ENCODE results near the gene SLC1A2. TPM values are rescaled to one million over a fixed set of nuclear protein-coding genes. Genes with fewer than 3 reads are reported as not detected.

Gene SLC1A2
- total RNA-seq, 1 donor from 2014 or later = not detected

DNA sequence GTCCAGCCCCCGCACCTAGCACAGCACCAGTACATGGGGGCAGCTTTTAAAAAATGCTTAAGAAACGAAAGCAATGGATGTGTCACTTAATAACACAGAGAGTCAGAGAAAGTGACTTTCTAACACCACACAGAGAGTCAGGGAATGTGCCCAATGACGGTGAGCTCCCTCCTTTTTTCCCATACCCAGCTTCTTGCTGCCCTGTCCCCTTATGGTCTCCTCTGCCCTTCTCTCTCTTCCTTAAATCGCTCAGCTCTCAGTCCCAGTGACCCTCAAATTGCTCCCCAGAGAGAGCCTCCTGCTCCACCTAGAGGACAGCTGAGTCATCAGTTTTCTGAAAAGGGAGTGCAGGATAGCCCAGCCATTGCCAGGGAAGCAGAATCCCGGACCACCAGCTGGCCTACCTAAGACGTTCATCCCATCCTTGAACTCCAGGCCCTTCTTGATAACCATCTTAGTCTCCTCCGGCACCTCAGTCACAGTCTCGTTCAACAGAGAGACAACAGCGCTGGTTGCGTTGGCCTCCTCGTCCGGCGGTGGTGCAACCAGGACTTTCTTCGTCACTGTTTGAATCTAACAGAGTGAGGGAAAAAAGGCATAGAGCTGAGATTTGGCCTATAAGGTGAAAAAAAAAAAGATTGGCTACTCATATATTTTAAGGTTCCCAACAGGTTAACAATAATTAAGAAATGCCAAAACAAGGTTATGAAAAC lies 113.5 kb downstream of the SLC1A2 start:
- DNase-seq (ENCODE audit: low read depth, low spot score) = no peak

DNA sequence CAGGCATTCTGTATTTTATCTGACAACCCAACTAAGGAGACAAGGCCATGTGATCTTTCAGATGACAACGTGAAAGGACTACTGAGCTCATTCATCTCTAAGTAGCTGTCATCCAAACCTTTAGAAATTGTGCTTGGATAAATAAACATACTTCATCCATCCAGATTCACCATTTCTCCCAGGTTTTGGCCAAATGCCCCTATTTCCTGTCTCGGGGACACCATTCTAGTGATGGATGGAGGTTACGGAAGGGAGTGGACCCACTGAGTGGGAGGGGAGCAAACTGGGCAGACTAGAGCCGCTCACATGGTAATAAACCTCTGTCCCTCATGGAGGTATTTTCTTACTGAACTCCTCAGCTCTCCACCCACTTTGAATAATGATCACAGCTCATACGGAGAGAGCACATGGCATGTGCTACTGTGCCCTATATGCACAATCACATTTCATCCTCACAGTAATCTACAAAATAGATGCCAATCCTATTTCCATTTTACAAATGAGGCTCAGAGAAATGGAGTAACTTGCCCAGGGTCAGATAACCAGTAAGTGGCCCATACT lies 114.4 kb downstream of the SLC1A2 start:
- DNase-seq (ENCODE audit: low read depth, low spot score) = no peak

DNA sequence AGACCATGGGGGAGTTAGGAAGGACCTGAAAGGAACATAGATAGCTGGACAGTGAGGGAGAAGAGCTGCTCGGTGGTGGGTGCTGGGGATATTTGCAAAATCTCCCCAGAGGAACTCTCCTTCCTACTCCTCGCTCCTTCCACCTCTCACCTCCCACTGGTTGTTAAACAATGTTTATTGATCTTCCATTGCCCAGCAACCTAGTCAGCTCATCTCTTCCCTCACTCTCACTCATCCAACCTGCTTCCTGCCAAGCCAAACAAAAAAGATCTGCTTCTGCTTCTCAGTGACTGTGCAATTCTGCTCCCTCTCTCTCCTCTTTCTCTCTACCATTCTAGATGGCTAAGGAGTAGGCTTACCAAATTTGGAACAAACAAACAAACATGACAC lies 115.0 kb downstream of the SLC1A2 start:
- no peak for DNase-seq (ENCODE audit: low read depth, low spot score)

DNA sequence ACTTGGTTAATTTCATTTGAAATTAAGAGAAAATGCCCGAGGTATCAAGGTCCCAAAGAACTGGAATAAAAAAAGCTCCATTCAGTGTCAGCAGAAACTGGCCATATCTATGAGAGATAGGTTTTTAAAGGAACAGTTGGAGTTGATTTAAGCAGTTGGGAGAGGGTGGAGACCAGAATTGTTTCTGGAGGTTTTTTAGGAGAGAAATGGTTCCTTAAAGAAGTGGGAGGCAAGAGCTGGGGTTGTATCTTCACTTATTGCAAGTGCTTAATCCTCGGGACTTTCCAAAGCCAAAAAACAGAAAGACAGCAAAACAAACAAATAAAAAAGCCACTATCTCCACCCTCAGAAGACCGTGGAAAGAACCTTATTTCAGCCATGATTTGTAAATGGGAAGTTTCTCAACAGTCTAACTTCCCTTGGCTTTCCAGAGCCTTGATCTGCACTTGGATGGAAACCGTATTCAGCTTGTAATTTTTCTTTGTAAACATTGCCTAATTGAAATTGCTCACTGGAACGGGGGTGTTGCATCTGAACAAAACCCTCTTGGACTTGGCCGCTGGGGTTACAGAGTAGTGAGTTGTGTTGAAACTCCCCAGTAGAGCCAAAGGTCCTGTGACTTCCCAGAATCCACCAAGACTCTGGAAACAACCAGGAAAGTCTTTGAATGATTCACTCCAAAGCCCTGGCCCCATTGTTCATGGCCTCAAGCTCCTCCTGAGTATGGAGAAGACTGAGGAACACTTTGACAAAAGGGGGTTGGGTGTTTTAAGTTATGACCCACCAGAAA lies 115.6 kb downstream of the SLC1A2 start:
- DNase-seq (ENCODE audit: low read depth, low spot score) = no peak

DNA sequence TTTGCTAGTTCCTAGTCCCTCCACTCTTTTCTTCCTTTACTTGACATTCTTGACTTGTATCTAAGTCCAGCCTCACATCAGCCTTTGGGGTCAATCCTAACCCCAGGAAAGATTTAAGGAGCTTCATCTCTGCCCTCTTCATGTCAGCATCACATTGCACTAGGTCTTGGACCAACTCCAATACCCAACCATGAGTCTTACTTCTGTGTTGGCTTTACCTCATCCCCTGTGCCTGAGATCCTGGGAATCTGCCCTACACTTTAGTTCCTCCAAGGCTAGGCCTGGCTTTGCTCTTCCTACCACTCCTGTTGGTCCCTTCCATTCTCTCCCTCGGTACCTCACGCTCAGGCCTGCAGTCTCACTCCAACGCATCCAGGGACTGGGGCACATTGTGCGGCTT lies 117.0 kb downstream of the SLC1A2 start:
- no peak for DNase-seq (ENCODE audit: low read depth, low spot score)

DNA sequence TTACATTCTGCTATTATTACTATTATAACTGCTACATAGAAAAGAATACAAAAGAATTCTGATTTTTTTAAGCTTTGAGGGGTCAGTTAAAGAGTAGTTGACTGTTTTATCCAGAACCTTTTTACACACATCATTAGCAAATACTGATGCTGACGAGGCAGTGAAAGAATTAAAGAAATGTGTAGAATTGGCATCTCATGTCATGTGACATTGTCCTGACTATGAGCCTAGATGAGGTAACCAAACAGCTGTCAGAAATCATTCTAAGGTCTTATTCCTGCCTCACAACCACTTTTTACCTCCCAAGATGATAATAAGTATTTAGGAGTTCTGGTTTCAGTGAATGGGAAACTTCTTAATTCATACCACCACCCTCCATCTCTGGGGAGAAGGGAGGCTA lies 121.0 kb downstream of the SLC1A2 start:
- no peak for DNase-seq (ENCODE audit: low read depth, low spot score)

DNA sequence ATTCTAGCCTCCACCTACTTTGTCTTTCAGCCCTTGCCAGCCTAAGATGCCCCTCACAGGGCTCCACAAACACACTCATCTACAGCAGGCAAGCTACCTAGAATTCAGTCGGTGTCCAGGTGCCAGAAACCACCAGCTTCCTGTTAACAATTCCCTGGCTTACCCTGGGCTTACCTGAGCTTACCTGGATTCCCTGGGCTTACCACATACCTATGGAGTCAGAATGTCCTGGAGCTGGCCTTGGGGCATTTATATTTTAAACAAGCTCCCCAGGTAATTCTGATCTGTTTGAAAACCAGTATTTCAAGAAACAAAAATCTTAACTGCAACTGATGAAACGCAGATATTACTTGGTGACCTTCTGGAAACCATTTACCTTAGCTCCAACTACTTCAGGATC lies 123.6 kb downstream of the SLC1A2 start:
- DNase-seq (ENCODE audit: low read depth, low spot score) = no peak

DNA sequence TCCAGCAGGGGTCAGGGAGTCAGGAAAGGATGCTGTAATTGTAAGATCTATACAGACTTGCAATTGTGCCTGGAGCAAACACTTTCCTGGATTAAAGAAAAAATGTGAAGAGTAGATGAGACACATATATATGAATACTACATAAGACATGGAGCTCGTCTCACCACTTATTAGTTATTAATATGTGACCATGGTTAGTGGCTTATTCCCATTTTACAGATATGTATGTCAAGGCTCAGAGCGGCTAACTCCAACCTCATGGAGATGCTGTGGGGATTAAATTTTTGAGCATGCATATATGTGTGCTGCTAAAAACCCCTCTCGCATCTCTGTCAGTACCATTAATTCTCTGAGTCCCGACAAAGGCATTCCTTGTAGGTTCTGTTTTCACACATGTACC lies 125.7 kb downstream of the SLC1A2 start:
- DNase-seq (ENCODE audit: low read depth, low spot score) = no peak

DNA sequence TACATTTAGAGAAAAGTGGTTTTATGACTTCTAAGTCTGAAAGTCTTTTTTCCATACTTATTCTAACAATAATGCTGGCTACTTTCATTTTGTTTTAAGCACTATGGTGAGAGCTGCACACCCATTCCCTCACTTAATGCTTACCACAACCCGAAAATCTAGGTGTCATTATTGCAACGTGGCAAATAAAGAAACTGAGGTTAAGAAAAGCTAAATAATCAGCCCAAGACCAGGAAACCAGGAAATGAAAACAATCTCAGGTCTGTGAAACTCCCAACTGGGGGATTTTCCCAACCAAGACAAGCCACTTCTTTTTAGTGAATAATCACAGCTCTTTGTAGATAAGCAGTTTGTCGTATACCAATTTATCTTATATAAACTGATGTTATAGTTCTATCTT lies 126.3 kb downstream of the SLC1A2 start:
- no peak for DNase-seq (ENCODE audit: low read depth, low spot score)

DNA sequence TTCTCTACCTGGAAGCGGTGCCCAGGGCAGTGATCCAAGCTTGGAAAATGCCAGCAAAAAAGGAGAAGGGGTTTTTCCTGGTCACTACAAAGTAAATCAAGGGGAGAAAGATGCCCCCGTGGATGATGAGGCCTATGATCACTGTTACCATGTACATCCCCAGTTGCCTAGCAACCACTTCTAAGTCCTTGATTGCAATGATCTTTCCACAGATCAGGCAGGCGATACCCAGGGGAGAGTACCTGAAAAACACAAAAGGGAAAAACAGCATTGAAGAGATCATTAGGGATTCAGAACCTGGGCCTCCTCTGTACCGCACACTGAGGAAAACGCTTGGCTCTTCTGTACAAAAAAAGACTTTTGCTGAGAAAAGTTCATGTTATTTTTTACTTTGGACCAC lies 127.1 kb downstream of the SLC1A2 start:
- DNase-seq (ENCODE audit: low read depth, low spot score) = no peak

DNA sequence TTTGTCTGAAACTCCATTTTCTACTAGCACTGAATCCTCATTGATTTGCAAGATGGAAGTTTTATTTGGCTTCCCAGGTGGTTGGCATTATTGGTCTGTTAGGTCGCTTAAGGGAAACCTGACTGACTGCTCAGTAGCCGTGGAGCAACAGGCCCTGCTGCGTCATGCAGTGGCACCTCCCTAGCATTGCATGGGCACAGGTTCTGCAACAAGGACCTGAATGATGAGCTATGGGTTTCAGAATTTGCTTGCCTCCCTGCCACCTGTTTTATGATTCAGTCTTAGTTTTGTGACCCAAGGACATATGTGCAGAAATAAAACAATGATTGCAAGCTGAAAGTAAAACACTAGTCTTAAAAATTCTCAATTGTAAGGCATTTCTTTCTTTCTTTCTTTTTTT lies 128.5 kb downstream of the SLC1A2 start:
- DNase-seq (ENCODE audit: low read depth, low spot score) = no peak

DNA sequence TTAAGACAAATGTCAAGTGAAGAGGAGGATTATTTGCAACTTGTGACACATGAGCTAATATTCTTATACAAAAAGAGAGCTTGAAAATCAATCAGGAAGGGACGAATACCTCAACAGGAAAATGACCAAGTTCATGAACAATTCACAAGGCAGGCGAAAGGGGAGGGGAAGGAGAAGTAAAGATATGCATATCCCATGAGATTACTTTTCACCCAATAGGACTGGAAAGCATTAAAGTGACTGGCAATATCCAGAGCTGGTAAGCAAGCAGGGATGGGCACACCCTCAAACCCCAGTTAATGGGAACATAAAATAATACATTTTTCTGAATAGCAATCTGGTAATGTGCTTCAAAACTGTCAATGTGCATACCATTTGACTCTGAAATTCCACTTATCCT lies 129.5 kb downstream of the SLC1A2 start:
- peak; percentile 22 for DNase-seq (ENCODE audit: low read depth, low spot score)

DNA sequence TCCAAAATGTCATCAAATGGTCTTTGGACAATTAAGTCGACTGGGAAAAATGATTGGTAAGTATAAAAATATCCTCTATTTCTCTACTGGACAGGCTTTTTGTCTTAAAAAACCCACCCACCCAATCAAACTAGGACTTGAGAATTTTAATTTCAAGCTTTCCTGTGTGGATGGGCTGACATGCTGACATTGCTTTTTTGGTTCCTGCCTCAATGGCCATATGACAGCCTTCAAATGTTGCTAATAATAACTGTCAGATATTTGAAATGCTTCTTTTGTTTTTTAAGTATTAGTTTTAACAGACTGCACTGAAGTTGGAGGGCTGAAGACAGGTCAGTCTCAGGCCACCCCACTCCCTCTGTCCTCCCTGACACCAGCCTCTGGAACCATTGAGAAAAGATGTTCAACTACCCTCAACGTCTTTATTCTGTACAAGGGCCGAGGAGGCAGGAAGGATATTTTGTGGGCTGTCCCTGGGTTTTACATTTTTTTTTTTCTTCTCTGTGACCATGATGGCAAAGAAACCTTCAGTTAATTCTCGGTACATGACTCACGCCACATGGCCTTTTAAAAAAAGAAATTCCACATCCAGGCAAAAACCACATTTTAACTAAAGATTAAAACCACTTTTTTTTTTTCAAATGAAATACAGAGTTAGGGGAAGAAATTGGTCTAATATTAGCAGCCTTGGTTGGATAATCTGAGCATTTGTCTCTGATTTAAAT lies 130.4 kb downstream of the SLC1A2 start:
- no peak for DNase-seq (ENCODE audit: low read depth, low spot score)

DNA sequence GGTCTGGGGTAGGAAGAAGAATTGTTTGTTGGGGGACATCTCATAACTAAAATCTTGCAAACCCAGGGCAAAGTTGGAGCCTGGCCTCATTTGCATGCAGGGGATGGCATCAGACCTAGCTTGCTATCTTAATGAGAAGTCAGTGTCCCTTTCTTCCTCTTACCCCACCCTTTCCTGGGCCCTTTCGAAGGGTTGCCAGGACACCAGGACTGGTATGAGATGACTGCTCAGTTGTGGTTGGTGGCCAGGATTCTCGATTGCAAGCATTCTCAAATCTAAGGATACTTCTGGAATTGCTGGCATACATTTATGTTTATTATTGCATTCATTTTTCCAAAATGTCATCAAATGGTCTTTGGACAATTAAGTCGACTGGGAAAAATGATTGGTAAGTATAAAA lies 131.0 kb downstream of the SLC1A2 start:
- DNase-seq (ENCODE audit: low read depth, low spot score) = no peak

DNA sequence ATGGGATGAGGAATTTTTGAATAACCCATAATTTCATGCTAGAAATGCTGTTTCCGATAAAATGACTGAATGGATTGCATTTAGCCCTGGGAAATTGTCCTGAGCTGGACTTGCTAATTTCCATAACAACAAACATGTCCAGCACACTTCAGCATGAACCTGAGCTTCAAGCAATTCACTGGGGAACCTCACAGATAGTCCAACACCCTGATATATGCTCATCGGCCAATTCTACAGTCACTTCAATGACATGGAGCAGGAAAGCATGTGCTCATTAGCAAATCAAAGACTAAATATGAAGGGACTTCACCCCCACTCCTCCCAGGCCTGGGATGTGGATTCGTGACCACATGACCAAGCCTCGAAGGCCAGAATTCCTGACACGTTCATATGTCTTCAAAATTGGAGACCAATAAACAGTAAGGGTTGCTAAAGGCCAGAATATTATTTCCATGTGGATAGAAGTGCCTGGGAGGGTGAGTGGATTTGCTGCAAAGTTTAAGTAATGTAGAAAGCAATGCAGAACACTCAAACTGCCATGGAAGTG lies 131.9 kb downstream of the SLC1A2 start:
- no peak for DNase-seq (ENCODE audit: low read depth, low spot score)

DNA sequence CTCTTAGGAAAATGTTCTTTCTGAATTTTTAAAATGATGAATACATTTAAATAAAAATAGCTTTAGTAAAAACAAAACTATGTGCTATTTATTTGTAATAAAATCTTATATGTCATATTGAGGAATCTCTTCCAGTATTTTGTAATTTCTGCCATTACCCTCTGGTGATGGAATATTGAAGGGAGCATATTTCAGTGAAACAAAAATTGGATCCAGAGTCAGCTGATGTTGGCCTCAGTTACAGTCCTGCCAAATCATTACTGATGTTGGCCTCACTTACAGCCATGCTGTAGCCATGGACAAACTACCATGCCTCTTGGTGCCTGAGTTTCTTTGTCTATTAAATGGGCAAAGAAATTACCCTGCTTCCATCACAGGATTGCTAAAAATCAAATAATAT lies 133.2 kb downstream of the SLC1A2 start:
- DNase-seq (ENCODE audit: low read depth, low spot score) = no peak

DNA sequence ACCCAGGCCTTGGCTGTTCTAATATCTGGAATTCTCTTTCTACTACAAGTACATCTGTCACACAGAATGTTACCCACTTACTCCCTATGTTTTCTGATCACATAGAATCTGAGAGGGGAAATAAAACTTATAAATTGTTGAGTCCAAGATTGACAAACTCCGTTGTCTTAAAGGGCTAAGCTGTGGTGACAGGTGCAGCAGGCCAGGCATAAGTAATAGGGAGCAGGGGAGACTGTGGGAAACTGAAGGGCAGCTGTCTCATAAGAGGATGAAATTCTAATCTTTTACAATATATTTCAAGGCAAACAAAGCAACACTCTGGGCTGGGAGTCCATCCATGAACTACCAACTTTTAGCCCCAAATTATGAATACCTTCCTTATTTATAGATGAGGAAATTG lies 133.9 kb downstream of the SLC1A2 start:
- no peak for DNase-seq (ENCODE audit: low read depth, low spot score)

DNA sequence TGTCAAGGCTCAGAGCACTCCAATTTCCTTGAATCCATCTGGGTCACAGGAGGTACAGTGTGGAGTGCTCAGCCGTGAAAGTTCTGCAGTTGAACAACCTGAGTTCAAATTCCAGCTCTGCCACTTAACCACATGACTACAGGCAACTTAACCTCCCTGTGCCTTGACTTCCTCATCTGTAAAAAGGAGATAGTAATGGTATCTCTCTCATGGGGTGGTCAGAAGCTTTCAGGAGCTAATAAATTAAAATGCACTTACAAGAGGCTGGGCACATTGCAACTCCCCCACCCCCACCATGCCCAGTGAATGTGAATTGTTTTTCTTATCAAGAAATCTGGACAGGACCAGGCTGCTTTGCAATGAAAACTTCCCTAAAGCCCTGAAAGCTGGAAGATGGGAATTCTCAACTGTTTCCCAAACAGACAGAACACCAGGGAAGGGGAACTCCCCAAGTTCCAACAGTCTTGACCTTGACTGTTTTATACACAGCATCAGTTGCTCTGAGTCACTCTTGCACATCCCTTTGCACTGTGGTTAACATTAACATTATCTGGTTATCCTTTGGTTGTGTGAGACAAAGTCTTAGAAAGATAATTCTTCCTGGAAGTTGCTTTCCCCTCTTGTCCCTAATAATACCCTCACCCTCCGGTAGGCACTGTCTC lies 137.0 kb downstream of the SLC1A2 start:
- no peak for DNase-seq (ENCODE audit: low read depth, low spot score)

DNA sequence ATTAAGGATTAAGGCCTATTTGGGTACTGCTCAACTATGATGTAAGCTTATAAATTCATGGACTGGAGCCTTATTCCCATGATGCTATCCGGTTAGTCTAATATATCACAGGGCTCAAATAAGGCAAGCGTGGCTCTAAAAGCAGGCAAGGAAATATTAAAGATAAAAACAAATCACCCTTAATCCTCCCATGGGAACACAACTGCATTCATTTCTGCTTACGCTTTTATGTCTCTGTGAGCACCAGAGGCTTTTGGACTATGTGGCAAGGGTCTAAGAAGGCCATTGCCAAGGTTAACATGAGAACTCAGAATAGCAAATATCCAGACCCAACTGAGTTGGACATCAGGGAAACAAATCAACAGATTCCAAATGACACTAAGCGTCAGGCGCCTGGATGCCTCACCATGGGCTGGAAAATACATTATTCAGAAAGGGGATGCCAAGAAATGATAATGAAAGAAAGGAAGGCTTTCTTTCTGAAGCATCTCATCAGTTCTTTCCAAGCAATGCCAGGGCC lies 138.1 kb downstream of the SLC1A2 start:
- no peak for DNase-seq (ENCODE audit: low read depth, low spot score)

DNA sequence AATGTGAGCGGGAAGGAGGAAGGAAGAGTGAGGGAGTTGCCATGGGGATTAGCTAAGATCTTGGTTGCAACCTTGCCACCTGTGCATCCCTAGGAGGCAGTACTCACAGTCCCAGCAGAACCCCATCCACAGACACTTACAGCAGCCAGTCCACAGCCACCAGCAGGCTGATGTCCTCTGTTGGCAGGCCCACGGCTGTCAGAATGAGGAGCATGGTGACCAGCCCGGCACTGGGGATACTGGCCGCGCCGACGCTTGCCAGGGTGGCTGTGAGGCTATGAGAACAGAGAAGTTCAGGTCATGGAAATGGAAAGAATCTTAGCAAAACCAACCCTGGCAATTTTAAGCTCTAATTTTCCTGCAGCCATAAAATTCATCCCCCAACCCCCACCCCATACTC lies 138.6 kb downstream of the SLC1A2 start:
- DNase-seq (ENCODE audit: low read depth, low spot score) = no peak

DNA sequence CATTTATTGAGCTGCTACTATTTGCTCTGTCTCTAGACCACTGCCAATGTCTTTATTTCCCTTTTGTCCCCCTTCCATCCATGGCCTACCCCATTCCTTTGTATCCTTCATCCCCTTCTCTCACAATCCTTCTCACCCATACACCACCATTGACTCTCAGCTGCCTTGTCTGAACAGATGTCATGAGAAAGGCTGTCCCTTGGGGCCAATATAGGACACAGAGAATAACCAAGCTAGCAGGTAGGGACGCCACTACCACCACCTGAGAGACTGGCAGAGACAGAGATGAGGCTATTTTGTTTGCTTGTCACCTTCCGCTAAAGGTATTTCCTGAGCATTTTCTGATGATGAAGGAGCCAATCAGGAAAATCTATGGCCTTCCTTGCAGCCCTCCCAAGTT lies 141.5 kb downstream of the SLC1A2 start:
- DNase-seq (ENCODE audit: low read depth, low spot score) = no peak
